GM08714 (cell line): ENCODE measurements around the gene DPP6.

Source experiments
- H3K4me3 ChIP-seq: fragments of 200-500 bp; sonication (Bioruptor generic); 2 replicates; pipeline ENCODE4 v1.5.1; 2014; ENCODE audit warnings: mild to moderate bottlenecking, low read length, inconsistent platforms
- ZNF274 ChIP-seq: IDR thresholded peaks from 2 replicates; pipeline ENCODE4 v1.6.1; 2012; ENCODE audit warnings: mild to moderate bottlenecking, low read depth, low read length

The DPP6 gene

DNA sequence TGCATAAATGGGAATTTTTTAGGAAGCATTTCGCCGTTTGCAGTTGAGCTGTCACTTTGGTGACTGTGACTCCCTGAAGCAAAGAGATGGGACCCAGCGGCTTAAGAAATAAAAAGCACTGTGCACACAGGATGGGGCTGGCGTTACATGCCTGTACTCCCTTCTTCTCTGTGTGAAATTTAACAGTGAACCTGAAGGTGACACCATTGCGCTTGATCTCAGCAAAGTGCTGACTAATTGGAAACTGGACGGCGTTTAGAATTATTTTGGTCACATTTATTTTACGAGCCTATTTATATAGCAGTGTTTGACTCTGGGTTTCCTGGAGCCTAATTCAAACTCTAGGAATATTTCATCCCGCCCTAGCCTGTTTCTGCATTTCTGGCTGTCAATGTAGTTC, 804.5 kb downstream of the DPP6 start:
- TF ChIP-seq ZNF274, result no peak
- H3K4me3 ChIP-seq, result no peak overlapping the region

DNA sequence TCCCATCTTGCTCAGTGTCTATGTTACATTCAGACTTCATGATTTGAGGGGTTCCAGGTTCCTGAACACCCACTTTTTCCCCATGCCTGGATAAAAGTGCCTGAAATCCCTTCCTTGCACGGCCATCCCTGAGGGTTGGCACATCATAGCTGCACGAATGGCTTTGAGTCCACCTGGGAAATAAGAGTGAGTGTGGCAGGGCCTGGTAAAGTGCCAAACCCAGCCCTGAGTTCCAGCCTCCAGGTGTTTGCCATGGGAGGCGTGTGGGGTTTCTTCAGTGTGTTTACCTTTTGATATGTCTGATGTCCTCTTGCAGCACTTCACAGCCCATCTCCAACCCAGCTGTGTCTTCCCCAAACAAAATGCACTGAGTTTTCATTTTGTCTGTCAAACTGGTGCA, 805.0 kb downstream of the DPP6 start:
- no peak overlapping the region for H3K4me3 ChIP-seq
- TF ChIP-seq ZNF274, result no peak

DNA sequence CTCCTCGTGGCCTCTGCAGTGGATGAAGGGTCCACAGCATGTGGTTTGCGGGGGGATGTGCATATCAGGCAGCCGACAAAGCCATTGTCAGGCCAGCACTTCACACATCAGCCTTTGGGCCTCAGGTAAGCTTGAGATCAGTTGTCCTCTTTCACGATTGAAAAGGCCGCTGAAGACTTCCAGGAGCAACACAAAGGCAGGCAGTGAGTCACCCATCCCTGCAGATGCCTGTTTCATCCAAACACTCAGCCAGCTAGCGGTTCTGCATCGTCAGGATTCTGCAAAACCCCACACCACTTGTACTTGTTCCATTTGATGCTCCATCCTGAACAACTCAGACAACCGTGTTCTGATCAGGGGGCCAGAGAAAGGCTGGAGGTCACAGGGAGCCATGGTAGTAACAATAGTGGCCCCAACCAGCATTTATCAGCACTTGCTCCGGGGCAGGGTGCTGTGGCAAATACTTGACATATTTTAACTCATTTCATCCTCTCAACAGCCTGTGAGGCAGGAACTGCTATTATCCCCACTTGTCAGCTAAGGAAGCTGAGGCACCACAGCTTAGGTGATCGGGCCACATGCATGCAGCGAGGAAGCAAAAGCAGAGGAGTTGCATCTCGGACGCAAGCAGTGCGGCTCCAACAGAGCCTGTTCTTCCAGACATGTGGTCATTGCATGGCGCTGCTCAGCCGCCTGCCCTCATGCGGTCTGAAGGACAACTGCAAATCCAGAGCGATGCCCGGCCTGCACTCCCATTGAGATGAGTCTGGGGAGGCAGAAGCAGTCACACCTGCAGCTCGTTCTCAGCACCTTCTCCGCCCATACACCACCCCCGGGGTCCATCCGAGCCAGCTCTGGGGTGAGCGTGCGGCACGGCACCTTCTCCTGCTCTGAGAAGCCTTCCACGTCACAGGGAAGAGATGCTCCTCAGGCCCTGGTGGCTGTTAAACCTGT, 805.8 kb downstream of the DPP6 start:
- no peak overlapping the region for H3K4me3 ChIP-seq
- no peak for TF ChIP-seq ZNF274

DNA sequence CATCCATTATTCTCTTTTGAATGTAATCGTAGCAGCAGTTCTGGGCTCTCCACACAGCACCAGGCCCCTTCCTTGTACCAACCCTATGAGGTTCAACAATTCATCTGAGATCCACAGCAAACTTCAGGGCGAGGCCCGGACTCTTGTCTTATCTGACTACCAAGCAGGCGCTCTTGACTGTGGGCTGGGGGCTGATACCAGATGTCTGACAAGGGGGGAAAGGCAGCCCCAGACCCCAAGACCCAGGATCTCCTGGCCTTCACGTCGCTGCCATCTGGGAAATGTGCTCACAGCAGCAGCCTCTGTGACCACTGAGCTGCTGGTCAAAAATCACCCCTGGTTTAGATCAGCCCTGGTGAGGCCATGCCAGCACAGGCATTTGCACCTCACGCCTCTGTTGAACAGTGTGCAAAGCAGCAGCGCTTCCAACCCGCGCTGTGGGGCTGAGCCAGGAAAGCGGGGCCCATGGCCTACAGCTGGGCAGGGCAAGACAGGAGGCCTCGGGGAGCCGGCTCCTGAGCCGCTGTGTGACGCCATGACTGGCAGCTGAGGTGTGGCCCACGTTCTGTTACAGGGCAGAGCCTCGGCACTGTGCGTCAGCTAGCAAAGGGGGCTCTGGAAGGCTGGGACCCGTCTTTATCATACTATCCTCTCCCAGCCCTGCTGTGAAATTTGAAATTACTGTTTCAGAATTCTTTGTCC, 806.8 kb downstream of the DPP6 start:
- TF ChIP-seq ZNF274, result no peak
- H3K4me3 ChIP-seq, result no peak overlapping the region

DNA sequence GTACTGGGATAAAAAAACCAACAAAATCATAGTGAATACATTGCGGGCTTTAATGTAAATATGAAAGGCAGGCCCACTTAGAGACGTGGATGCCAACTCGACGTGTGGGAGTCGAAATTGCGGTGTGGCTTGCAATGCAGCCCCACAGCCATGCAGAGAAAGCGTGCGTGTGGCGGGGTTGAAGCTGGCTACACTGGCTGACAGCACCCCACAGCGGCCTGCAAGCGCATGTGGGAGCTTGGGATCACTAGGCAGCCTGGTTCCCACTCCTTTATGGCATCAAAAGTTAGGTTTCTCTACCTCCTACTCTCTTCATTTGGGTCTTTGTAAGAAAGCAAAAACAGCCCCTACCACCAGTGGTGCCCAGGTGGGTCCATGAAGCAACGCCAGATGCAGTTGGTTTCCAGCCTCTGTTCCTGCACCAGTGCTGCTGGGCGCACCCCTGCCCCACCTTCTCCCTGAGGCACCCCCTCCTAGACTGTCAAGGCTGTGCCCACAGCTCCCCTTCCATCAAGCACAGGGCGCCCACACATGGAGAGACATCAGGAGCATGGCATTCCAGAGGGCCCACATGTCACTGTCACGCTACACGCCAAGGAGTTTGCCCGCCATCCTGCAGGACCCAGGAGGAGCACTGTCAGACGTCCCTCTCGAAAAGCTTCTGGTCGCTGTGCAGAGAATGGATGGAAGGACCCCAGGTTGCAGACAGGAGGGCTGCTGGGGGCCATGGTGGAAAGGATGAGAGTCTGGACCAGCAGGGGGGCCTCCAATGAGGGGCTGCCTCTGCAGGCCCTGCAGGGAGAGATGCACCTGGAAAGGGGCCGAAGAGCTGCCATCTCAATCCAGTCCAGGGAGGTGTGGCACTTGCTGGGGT, 807.8 kb downstream of the DPP6 start:
- no peak for TF ChIP-seq ZNF274
- no peak overlapping the region for H3K4me3 ChIP-seq

DNA sequence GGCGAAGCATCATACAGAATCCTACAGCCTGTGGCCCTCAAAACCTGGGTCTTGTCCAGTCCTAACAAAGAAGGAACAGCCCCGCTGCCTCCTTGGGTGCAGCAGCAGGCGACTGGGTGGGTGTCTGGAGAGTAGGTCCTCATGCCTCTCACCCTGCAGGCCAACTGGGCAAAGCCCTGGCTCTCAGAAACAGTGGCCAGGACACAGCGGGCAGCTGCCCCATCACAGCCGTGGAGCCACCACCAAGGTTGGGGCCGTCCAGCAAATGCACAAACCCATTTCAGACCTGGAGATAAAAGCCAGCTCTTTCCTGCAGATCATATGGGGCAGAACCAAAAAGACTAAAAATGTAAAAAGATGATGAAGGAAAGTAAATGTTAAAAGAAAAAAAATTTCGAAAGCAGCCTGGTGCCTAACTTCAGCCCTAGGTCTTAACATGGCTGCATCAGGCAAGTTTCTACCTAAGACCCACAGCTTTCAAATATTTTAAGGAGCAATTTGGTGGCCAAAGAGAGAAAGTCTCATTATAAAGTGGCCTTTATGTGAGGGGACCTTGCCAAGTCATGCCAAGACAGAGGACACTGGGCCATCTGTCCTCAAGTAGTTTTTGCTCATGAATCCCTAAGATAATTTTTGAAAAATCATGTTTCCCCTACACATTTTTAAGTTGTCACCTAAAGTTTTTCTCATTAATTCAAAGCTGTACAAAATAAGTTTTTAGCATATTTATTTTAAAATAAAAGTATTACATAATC, 808.6 kb downstream of the DPP6 start:
- no peak overlapping the region for H3K4me3 ChIP-seq
- no peak for TF ChIP-seq ZNF274

DNA sequence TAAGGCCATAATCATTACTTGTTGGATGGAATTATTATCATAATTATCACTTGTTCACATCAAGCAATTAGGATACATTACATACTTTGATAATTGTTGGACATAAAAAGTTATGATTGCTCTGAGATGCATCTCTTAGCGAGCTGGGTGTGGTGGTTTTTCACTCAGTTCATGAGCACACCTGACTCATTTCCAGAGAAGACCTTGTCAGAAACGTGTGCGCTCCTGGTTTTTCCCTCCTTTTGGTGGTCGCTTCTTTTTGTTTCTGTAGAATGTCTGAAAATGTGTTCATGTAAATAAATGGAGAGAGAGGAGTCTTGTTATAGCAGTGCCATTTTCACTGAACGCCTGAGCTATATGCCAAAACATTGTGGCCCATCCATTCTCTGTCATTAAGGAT, 809.4 kb downstream of the DPP6 start:
- no peak for TF ChIP-seq ZNF274
- H3K4me3 ChIP-seq, result no peak overlapping the region

DNA sequence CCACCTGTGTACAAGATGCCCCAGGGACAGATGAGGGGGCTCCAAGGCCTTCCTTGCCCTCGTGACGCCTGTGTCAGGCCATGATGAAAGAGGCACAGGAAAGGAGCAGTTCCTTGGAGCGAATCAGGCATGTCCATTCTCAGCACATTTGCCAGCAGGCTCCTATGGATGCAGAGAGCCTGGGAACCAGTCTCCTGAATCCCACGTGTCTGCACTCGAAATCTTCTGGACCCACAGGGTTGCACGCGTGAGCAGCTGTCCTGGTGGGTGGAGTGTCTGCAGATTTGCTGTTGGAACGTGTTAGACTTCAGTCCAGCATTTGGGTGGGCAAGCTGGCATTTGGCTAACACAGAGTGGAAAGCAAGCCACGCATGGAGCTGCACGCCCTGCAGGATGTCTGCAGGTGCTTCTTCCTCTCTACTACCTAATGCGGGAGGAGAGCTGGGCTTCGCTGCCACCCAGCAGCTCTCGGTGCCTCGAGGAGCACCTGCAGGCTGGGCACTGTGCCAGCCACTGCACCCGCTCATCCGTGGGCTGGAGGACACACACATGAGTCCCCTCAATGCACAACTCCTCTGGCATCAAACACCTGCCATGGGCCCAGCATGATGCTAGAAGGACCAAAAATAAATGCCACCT, 810.1 kb downstream of the DPP6 start:
- H3K4me3 ChIP-seq, result no peak overlapping the region
- TF ChIP-seq ZNF274, result no peak

DNA sequence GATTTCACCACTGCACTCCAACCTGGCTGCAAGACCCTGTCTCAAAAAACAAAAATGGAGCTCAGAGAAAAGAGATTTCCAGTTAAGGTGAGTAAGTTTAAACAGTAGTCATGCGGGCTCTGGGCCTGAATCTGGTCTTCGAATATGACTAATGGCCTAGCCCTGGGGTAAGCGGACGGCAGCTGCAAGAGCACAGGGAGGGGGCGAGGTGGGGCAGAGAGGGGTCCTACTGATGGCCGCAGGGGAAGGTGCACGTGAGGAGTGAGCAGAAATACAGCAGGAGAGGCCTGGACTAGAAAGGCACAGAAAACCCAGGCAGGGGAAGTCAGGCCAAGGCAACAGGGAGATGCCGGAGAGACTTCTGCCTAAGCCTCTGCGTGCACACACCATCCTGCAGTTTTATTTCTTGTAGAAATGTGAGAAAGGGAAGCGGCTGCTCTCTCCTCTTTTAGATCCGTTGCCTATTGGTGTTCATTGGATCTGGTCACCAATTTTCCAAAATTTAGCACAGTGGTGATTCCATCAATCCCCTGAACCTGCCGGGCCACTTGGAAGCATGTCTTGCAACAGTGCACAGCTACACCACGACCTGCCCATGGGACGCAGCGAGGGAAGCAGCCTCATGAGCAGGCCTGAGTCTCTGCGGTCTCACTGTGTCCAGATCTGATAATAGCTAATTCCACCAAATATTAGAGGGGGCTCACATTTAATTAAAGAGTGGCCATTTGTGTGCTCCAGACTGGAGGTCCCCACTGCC, 811.7 kb downstream of the DPP6 start:
- H3K4me3 ChIP-seq, result no peak overlapping the region
- no peak for TF ChIP-seq ZNF274

DNA sequence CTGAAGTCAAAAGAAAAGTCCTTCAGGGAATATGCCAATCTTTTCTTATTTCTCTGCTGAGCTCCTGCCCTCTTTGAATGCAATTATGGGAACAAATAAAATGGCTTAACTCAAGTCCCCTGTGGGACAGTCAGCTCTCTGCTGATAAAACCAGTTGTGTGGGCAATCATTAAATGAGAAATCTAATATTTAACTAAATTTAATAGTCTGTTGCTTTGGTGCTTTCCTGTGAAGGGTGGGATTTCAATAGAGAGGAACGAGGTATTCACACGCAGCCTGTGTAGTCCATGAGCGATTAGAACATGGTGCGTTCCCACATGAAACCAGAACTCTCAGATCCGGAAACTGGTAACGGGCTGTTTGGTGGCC, 812.3 kb downstream of the DPP6 start:
- TF ChIP-seq ZNF274, result no peak

DNA sequence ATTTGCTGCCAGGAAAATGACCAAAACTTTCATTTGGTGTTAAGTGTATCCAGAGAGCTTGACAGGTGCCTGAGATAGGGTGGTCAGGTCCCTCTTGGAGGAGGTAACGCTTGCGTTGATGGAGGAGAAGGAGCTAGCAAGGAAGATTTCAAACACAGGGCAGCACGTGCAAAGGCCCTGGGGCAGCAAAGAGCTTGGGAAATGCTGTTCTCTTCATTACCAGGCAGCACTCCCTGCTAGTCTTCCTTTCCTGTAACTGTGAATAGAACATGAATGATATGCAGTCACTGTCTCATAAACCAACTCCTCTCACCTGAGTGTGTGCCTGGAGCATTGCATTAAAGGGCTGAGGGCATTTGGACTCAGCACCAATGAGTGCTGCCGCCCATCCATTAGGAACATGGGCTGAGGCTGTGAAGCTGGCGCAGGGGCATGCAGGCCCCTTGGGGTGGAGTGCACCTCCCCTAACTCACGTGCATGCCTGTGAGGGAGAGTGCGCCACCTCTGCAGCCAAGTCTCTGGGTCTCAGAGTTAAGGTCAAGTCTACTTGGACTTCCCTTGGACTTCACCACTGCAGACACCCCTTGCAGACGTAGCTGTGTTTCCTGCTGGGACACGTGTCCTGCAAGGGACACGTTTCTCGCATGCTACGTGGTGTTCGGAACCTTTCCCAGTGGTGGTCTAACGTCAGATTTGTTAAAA, 813.9 kb downstream of the DPP6 start:
- no peak overlapping the region for H3K4me3 ChIP-seq
- no peak for TF ChIP-seq ZNF274

More for the DNA sequence above, 812.3 kb downstream of the DPP6 start:
- no peak overlapping the region for H3K4me3 ChIP-seq

DNA sequence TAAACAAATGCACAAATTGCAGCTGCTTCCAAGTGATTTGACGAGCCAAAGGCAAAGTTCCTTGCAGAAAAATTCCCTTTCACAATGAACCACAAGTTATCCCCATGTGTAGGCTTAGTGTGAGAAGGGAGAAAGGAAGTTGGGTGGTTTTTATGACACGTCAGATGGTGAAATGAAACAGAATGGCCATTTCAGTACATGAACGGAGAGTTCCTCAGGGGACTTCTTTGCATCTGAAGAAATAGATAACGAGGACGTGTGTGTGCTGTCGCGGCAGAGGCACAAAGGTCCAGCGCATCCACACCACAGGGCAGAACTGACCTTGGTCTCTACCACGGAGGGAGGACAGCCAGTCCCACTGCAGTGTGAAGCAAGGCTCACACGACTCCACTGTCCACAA, 814.9 kb downstream of the DPP6 start:
- H3K4me3 ChIP-seq, result no peak overlapping the region
- no peak for TF ChIP-seq ZNF274
